Measurements from ENCODE around the gene POMT2. TPM values are rescaled to one million over a fixed set of nuclear protein-coding genes. Genes with fewer than 3 reads are reported as not detected.
A peak's percentile ranks its signal among the peaks of the same experiment; 100 is the strongest.

POMT2 gene
- total RNA-seq, 1 experiment from 2014 or later: 30.4 TPM

- Mint-ChIP-seq H3K27me3 (ENCODE audit: insufficient read depth, unreplicated experiment) (no peaks in the 10 kb centered on the region), H3K36me3 (ENCODE audit: insufficient read depth, unreplicated experiment) (peaks cover 9% of the 10 kb centered on the region), H3K4me3 (ENCODE audit: unreplicated experiment) (no peak overlapping the region), H3K9me3 (ENCODE audit: unreplicated experiment) (no peaks in the 10 kb centered on the region), H3K4me1 (ENCODE audit: low read depth, unreplicated experiment) (peaks cover 24% of the 10 kb centered on the region), H3K27ac (ENCODE audit: unreplicated experiment) (peak overlapping the region; percentile 67)
- DNase-seq: no peak
- no TSS peak for BruUV-seq (replicated peaks)
- Histone ChIP-seq H3K27me3 (replicated peaks; ENCODE audit: control insufficient read depth, insufficient read depth, low read length) (no peaks in the 10 kb centered on the region), H3K36me3 (ENCODE audit: control insufficient read depth, insufficient read depth, low read length) (no peaks in the 10 kb centered on the region), H3K9me3 (no peaks in the 10 kb centered on the region), H3K4me3 (ENCODE audit: low read depth, low read length) (no peak overlapping the region), H3K4me1 (peaks cover 27% of the 10 kb centered on the region)
- TF ChIP-seq CTCF (IDR thresholded peaks at IDR 0.05; ENCODE audit: insufficient read depth in 1 of 2, low read depth in 1 of 2, low read length in 1 of 2, severe bottlenecking in 1 of 2, unreplicated experiment in 1 of 2): no peak
- CTCF ChIA-PET: interaction anchor here (0.7 to 5.1 kb wide), 5 partner anchors 10 to 152 kb away, joined by 3 to 66 read pairs (median 9); partner anchors contain the start of genes GSTZ1, POMT2, SAMD15 and TMED8
- POLR2A ChIA-PET: interaction anchor here (0.5 to 1.0 kb wide), 2 partner anchors 18 to 74 kb away, joined by 3 to 9 read pairs; partner anchors contain the start of gene SAMD15
- intact Hi-C loops (cut with micrococcal nuclease; ENCODE audit: unreplicated experiment): no loop called here
These were observed 17.1 kb downstream of the POMT2 start for GRCh38 chr14:77303417-77304156.

DNA sequence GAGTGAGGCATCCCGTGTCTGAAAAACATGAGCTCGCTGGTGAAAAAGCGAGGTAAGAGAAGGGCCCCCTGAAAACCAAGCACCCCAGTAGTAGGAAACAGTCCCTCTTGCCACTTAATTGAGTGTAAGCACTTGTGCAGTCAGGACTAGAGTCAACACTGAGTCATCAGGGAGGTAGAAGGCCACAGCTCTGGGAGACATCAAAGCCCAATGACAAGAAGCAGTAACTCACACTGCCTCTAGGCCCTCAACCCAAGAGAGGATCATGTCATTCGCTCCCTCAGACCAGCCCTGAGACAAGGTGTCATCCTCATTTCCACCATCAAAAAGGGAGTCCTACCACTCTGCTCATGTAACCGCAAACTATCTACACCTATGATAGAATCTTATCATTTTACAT, 17.8 kb downstream of the POMT2 start:
- ChIA-PET POLR2A (no interaction called here), CTCF (interaction anchor here (0.7 to 5.1 kb wide), 4 partner anchors 11 to 151 kb away, joined by 3 to 66 read pairs (median 10); partner anchors contain the start of genes GSTZ1 and POMT2)
- Mint-ChIP-seq H3K4me1 (ENCODE audit: low read depth, unreplicated experiment) (peaks cover 24% of the 10 kb centered on the region), H3K27ac (ENCODE audit: unreplicated experiment) (peak overlapping the region; percentile 67), H3K36me3 (ENCODE audit: insufficient read depth, unreplicated experiment) (peaks cover 9% of the 10 kb centered on the region), H3K4me3 (ENCODE audit: unreplicated experiment) (no peak overlapping the region), H3K9me3 (ENCODE audit: unreplicated experiment) (no peaks in the 10 kb centered on the region), H3K27me3 (ENCODE audit: insufficient read depth, unreplicated experiment) (no peaks in the 10 kb centered on the region)
- intact Hi-C loops (cut with micrococcal nuclease; ENCODE audit: unreplicated experiment): no loop called here
- no peaks in the 10 kb centered on the region for H3K36me3 ChIP-seq (ENCODE audit: control insufficient read depth, insufficient read depth, low read length)
- H3K27me3 ChIP-seq (replicated peaks; ENCODE audit: control insufficient read depth, insufficient read depth, low read length): no peaks in the 10 kb centered on the region
- no TSS peak for BruUV-seq (replicated peaks)
- H3K4me3 ChIP-seq (ENCODE audit: low read depth, low read length): no peak overlapping the region
- no peak for DNase-seq
- no peaks in the 10 kb centered on the region for H3K9me3 ChIP-seq
- TF ChIP-seq CTCF (IDR thresholded peaks at IDR 0.05; ENCODE audit: insufficient read depth in 1 of 2, low read depth in 1 of 2, low read length in 1 of 2, severe bottlenecking in 1 of 2, unreplicated experiment in 1 of 2): no peak
- peaks cover 27% of the 10 kb centered on the region for H3K4me1 ChIP-seq

DNA sequence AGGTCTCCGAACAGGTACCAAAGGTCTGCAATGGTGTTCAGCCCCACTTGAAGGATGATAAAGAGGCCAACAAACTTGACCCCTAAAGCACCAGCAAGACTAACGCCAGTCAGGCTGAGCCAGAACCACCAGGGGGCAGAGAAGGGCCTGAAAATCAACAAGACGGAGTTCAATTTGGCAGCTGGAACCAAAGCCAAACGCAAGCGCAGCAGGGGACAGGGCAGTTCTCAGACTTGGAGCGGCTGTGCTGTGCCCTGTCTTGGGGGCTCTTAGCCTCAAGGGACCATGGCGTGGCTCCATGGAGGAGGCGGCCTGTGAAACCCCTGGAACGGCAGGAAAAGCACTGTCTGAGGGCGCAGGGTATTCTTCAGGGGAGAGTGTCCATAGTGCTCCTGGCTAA, 19.6 kb downstream of the POMT2 start:
- H3K4me1 Mint-ChIP-seq (ENCODE audit: low read depth, unreplicated experiment): peaks cover 18% of the 10 kb centered on the region
- Histone ChIP-seq H3K27me3 (replicated peaks; ENCODE audit: control insufficient read depth, insufficient read depth, low read length) (no peaks in the 10 kb centered on the region), H3K4me1 (peaks cover 21% of the 10 kb centered on the region; the same call in 1 of the 2 replicates), H3K4me3 (ENCODE audit: low read depth, low read length) (no peak overlapping the region), H3K36me3 (ENCODE audit: control insufficient read depth, insufficient read depth, low read length) (no peaks in the 10 kb centered on the region), H3K9me3 (no peaks in the 10 kb centered on the region)
- H3K4me3 Mint-ChIP-seq (ENCODE audit: unreplicated experiment): no peak overlapping the region
- H3K9me3 Mint-ChIP-seq (ENCODE audit: unreplicated experiment): no peaks in the 10 kb centered on the region
- no TSS peak for BruUV-seq (replicated peaks)
- TF ChIP-seq CTCF (IDR thresholded peaks at IDR 0.05; ENCODE audit: insufficient read depth in 1 of 2, low read depth in 1 of 2, low read length in 1 of 2, severe bottlenecking in 1 of 2, unreplicated experiment in 1 of 2): peak; percentile 84 to 90
- no peaks in the 10 kb centered on the region for H3K27me3 Mint-ChIP-seq (ENCODE audit: insufficient read depth, unreplicated experiment)
- POLR2A ChIA-PET: interaction anchor here (1.0 kb wide), 1 partner anchor 15 kb away, joined by 11 read pairs; no protein-coding TSS in a partner anchor
- peak; percentile 81 to 82 for DNase-seq
- CTCF ChIA-PET: interaction anchor here (1.0 to 5.1 kb wide), 5 partner anchors 10 to 108 kb away, joined by 3 to 66 read pairs (median 5); partner anchors contain the start of genes GSTZ1 and POMT2
- H3K36me3 Mint-ChIP-seq (ENCODE audit: insufficient read depth, unreplicated experiment): peaks cover 15% of the 10 kb centered on the region
- H3K27ac Mint-ChIP-seq (ENCODE audit: unreplicated experiment): no peak overlapping the region
- intact Hi-C loops (cut with micrococcal nuclease; ENCODE audit: unreplicated experiment): loop anchor here (1.0 kb wide), 2 partner anchors 15 to 250 kb away; no protein-coding TSS in a partner anchor
